ENCODE measurements around the gene LZIC. TPM values are rescaled to one million over a fixed set of nuclear protein-coding genes. Genes with fewer than 3 reads are reported as not detected.
A peak's percentile ranks its signal among the peaks of the same experiment; 100 is the strongest.

LZIC gene
- total RNA-seq, 2 donors from 2014 or later: 27.1 to 31.2 TPM

GRCh38 chr1:9914610-9914937, 28.6 kb downstream of the LZIC start:
- intact Hi-C loops (cut with DNase I): loop anchor here in 1 of 2 donors (1.0 kb wide), 1 partner anchor 39 kb away; no protein-coding TSS in a partner anchor
- DNase-seq (no peak), ATAC-seq (no peak)

- DNase-seq: no peak
- intact Hi-C loops (cut with DNase I): no loop called here
- ATAC-seq: no peak
Observed at GRCh38 chr1:9912264-9912936, 30.8 kb downstream of the LZIC start.

GRCh38 chr1:9910423-9911178, 32.6 kb downstream of the LZIC start:
- ATAC-seq (peak; percentile 96 to 99), DNase-seq (peak; percentile 100)
- intact Hi-C loops (cut with DNase I): no loop called here

GRCh38 chr1:9910076-9910422, 33.1 kb downstream of the LZIC start, which contains the start of gene CTNNBIP1:
Gene CTNNBIP1 (minus strand): TSS chr1:9910269. CDS start chr1:9872064, 38,205 bp downstream.
- DNase-seq (no peak), ATAC-seq (no peak)
- intact Hi-C loops (cut with DNase I): no loop called here

GRCh38 chr1:9909234-9910046, 33.8 kb downstream of the LZIC start:
- intact Hi-C loops (cut with DNase I): no loop called here
- ATAC-seq (no peak), DNase-seq (peak; percentile 54)

GRCh38 chr1:9908871-9909233, 34.3 kb downstream of the LZIC start:
- intact Hi-C loops (cut with DNase I): no loop called here
- ATAC-seq (no peak), DNase-seq (no peak)

- DNase-seq (no peak), ATAC-seq (no peak)
- intact Hi-C loops (cut with DNase I): no loop called here
Observed at GRCh38 chr1:9907441-9907840, 35.8 kb downstream of the LZIC start.

GRCh38 chr1:9906466-9906865, 36.7 kb downstream of the LZIC start:
- ATAC-seq: no peak
- intact Hi-C loops (cut with DNase I): no loop called here
- no peak for DNase-seq

GRCh38 chr1:9905010-9905409, 38.2 kb downstream of the LZIC start:
- ATAC-seq: no peak
- no peak for DNase-seq
- intact Hi-C loops (cut with DNase I): no loop called here

- intact Hi-C loops (cut with DNase I): no loop called here
- ATAC-seq (no peak), DNase-seq (no peak)
Observed at GRCh38 chr1:9904596-9904995, 38.6 kb downstream of the LZIC start.

- DNase-seq (no peak), ATAC-seq (no peak)
- intact Hi-C loops (cut with DNase I): no loop called here
Observed at GRCh38 chr1:9903801-9904527, 39.2 kb downstream of the LZIC start.

GRCh38 chr1:9902060-9902452, 41.1 kb downstream of the LZIC start:
- ATAC-seq (peak in 1 of 2 donors; percentile 17), DNase-seq (no peak)
- intact Hi-C loops (cut with DNase I): no loop called here

- DNase-seq (peak; percentile 46), ATAC-seq (peak; percentile 75 to 76)
- intact Hi-C loops (cut with DNase I): no loop called here
Observed at GRCh38 chr1:9901148-9902059, 41.8 kb downstream of the LZIC start.

GRCh38 chr1:9900142-9901043, 42.8 kb downstream of the LZIC start:
- intact Hi-C loops (cut with DNase I): no loop called here
- ATAC-seq: peak; percentile 88 to 93
- DNase-seq: peak; percentile 73

GRCh38 chr1:9894115-9894514, 49.1 kb downstream of the LZIC start:
- ATAC-seq: no peak
- no peak for DNase-seq
- intact Hi-C loops (cut with DNase I): no loop called here

GRCh38 chr1:9892563-9893528, 50.3 kb downstream of the LZIC start:
- intact Hi-C loops (cut with DNase I): no loop called here
- DNase-seq (no peak), ATAC-seq (peak; percentile 30 to 36)

Data from left cardiac atrium (tissue), 4 donors.